ENCODE results near the gene PNKP. TPM values are rescaled to one million over a fixed set of nuclear protein-coding genes. Genes with fewer than 3 reads are reported as not detected.

Gene PNKP
- total and polyA plus RNA-seq, 9 of the 15 experiments (the other 6 are each of a cell fraction or from before 2014, with no cell fraction given): 2.8 to 85.4 (median 25.3) TPM

DNA sequence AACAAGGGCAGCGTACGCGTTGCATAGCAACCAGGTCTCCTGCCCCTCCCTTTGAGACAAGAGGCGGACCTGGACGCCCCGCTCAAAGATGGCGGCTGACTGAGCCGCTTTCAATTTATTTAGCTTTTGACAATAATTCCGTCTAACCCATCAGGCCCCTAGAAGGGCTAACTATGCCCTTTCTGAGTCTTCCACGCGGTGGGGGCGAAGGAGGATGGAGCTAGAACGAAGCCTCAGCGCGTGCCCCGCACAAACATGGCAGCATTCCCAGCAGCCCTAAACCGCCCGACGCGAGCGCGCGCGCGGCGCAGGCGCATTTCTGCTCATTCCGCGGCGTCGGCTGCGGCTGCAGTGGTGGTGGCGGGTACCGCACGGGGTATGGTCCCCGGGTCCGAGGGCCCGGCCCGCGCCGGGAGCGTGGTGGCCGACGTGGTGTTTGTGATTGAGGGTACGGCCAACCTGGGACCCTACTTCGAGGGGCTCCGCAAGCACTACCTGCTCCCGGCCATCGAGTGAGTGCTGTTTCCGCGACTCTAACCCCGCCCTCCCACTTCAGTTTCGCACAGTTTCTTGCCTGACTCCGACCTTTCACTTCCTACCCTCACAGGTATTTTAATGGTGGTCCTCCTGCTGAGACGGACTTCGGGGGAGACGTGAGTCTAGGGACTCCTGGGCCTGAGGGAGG lies 49.3 kb downstream of the PNKP start, which contains the start of gene MED25 (continued):
- TF ChIP-seq, protein P1, sequence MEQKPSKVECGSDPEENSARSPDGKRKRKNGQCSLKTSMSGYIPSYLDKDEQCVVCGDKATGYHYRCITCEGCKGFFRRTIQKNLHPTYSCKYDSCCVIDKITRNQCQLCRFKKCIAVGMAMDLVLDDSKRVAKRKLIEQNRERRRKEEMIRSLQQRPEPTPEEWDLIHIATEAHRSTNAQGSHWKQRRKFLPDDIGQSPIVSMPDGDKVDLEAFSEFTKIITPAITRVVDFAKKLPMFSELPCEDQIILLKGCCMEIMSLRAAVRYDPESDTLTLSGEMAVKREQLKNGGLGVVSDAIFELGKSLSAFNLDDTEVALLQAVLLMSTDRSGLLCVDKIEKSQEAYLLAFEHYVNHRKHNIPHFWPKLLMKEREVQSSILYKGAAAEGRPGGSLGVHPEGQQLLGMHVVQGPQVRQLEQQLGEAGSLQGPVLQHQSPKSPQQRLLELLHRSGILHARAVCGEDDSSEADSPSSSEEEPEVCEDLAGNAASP (IDR thresholded peaks at IDR 0.05): no peak
- TF ChIP-seq ZFP36 (IDR thresholded peaks at IDR 0.05; ENCODE audit: low read depth, low read length, partially characterized antibody): no peak
- 0 out of 2 replicates have a peak, but pooled peaks have one; percentile 6 for TF ChIP-seq SMARCA4 (IDR thresholded peaks at IDR 0.05)
- no peak for TF ChIP-seq CREBBP (IDR thresholded peaks at IDR 0.05; ENCODE audit: low read depth, low read length)
- TF ChIP-seq, protein P2, sequence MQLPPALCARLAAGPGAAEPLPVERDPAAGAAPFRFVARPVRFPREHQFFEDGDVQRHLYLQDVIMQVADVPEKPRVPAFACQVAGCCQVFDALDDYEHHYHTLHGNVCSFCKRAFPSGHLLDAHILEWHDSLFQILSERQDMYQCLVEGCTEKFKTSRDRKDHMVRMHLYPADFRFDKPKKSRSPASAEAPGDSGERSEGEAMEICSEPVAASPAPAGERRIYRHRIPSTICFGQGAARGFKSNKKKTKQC (CRISPR knock-in tag; IDR thresholded peaks at IDR 0.05): no peak
- TF ChIP-seq, protein P3, sequence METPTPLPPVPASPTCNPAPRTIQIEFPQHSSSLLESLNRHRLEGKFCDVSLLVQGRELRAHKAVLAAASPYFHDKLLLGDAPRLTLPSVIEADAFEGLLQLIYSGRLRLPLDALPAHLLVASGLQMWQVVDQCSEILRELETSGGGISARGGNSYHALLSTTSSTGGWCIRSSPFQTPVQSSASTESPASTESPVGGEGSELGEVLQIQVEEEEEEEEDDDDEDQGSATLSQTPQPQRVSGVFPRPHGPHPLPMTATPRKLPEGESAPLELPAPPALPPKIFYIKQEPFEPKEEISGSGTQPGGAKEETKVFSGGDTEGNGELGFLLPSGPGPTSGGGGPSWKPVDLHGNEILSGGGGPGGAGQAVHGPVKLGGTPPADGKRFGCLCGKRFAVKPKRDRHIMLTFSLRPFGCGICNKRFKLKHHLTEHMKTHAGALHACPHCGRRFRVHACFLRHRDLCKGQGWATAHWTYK (CRISPR knock-in tag; IDR thresholded peaks at IDR 0.05): 0 out of 2 replicates have a peak, but pooled peaks have one; percentile 8
- peak; percentile 34; the same call in 1 of the 2 replicates for TF ChIP-seq MTA3 (IDR thresholded peaks at IDR 0.05; ENCODE audit: borderline replicate concordance)
- no peak for TF ChIP-seq ZKSCAN3 (CRISPR knock-in tag; IDR thresholded peaks at IDR 0.05)
- no peak for TF ChIP-seq NONO (IDR thresholded peaks at IDR 0.05; ENCODE audit: low read depth in 2 of 2, low read length in 1 of 2)
- no peak for TF ChIP-seq HEY1 (CRISPR knock-in tag; IDR thresholded peaks at IDR 0.05; ENCODE audit: borderline replicate concordance)
- peak; percentile 42 to 83; a peak in 1 of 4 replicates for TF ChIP-seq SIN3A (IDR thresholded peaks at IDR 0.05; ENCODE audit: borderline replicate concordance in 2 of 2, control insufficient read depth in 1 of 2, low read depth in 2 of 2, low read length in 2 of 2)
- TF ChIP-seq, protein P4, sequence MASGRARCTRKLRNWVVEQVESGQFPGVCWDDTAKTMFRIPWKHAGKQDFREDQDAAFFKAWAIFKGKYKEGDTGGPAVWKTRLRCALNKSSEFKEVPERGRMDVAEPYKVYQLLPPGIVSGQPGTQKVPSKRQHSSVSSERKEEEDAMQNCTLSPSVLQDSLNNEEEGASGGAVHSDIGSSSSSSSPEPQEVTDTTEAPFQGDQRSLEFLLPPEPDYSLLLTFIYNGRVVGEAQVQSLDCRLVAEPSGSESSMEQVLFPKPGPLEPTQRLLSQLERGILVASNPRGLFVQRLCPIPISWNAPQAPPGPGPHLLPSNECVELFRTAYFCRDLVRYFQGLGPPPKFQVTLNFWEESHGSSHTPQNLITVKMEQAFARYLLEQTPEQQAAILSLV (tag; IDR thresholded peaks at IDR 0.05): no peak
- TF ChIP-seq SIRT6 (IDR thresholded peaks at IDR 0.05; ENCODE audit: low read depth, low read length): no peak
- no peak for TF ChIP-seq SRSF1 (IDR thresholded peaks at IDR 0.05; ENCODE audit: low read depth, low read length)
- TF ChIP-seq NFIX (CRISPR knock-in tag; IDR thresholded peaks at IDR 0.05; ENCODE audit: low read depth): no peak
- no peak for TF ChIP-seq MEF2D (tag; conservative IDR thresholded peaks at IDR 0.05; ENCODE audit: low read depth)
- 0 out of 2 replicates have a peak, but pooled peaks have one; percentile 45 for TF ChIP-seq ZNF263 (CRISPR knock-in tag; IDR thresholded peaks at IDR 0.05; ENCODE audit: borderline replicate concordance)
- TF ChIP-seq, protein P5, sequence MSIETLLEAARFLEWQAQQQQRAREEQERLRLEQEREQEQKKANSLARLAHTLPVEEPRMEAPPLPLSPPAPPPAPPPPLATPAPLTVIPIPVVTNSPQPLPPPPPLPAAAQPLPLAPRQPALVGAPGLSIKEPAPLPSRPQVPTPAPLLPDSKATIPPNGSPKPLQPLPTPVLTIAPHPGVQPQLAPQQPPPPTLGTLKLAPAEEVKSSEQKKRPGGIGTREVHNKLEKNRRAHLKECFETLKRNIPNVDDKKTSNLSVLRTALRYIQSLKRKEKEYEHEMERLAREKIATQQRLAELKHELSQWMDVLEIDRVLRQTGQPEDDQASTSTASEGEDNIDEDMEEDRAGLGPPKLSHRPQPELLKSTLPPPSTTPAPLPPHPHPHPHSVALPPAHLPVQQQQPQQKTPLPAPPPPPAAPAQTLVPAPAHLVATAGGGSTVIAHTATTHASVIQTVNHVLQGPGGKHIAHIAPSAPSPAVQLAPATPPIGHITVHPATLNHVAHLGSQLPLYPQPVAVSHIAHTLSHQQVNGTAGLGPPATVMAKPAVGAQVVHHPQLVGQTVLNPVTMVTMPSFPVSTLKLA (conservative IDR thresholded peaks at IDR 0.05): peak; percentile 58
- no peak for TF ChIP-seq CBX5 (IDR thresholded peaks at IDR 0.05; ENCODE audit: borderline replicate concordance, low read depth)
- peak; percentile 48; the same call in 1 of the 2 replicates for TF ChIP-seq BACH1 (tag; IDR thresholded peaks at IDR 0.05)
- no peak for TF ChIP-seq NR1H2 (CRISPR knock-in tag; IDR thresholded peaks at IDR 0.05)
- TF ChIP-seq MYNN (IDR thresholded peaks at IDR 0.05): no peak
- no peak for TF ChIP-seq MYNN (CRISPR knock-in tag; IDR thresholded peaks at IDR 0.05)
